Caco-2 (cell line): ENCODE data around the gene PIGQ. TPM values are rescaled to one million over a fixed set of nuclear protein-coding genes. Genes with fewer than 3 reads are reported as not detected.

Experiments used
- BruUV-seq: library from RNA; stranded (reverse); fragments of 400-500 nt; replicated peaks from 2 replicates; lab custom pipeline; 2021; lab: Mats Ljungman, UMichigan
- CTCF ChIA-PET: fragments of 300-600 bp; sonication (Branson Sonifier 250); formaldehyde crosslinking; loops from one replicate; lab custom pipeline; 2022; ENCODE audit warnings: antibody characterized with exemption; lab: Charles Lee
- POLR2A ChIA-PET: fragments of 300-600 bp; sonication (Branson Sonifier 250); formaldehyde crosslinking; loops from one replicate; lab custom pipeline; 2022; ENCODE audit warnings: antibody characterized with exemption; lab: Charles Lee
- DNase-seq, 2 experiments: peaks; one replicate each; pipeline versions ENCODE4 v3.0.0 to v3.0.0-alpha.2; 2020 to 2022
- H3K27me3 ChIP-seq: replicated peaks from 2 replicates; pipeline ENCODE4 v1.6.0; 2011; ENCODE audit warnings: low read length; ENCODE audit not compliant: control insufficient read depth, insufficient read depth
- H3K36me3 ChIP-seq: 2 replicates; pipeline ENCODE4 v1.5.1; 2011; ENCODE audit warnings: low read length; ENCODE audit not compliant: control insufficient read depth, insufficient read depth
- H3K4me1 ChIP-seq: fragments of 250-450 bp; sonication (Bioruptor Pico); 2 replicates; pipeline ENCODE4 v1.5.1; 2020; ENCODE audit warnings: mild to moderate bottlenecking
- H3K4me3 ChIP-seq: 2 replicates; pipeline ENCODE4 v1.5.1; 2011; ENCODE audit warnings: low read depth, mild to moderate bottlenecking, control low read depth, low read length
- H3K9me3 ChIP-seq: fragments of 250-450 bp; sonication (Bioruptor Pico); 2 replicates; pipeline ENCODE4 v1.5.1; 2020; ENCODE audit warnings: mild to moderate bottlenecking, moderate library complexity
- H3K27ac Mint-ChIP-seq: one replicate; pipeline ENCODE4 v1.8.0; 2022; ENCODE audit warnings: mixed read lengths; ENCODE audit not compliant: unreplicated experiment
- H3K27me3 Mint-ChIP-seq: one replicate; pipeline ENCODE4 v1.8.0; 2022; ENCODE audit warnings: mixed read lengths; ENCODE audit not compliant: insufficient read depth, unreplicated experiment
- H3K36me3 Mint-ChIP-seq: one replicate; pipeline ENCODE4 v1.8.0; 2022; ENCODE audit warnings: mild to moderate bottlenecking, mixed read lengths; ENCODE audit not compliant: insufficient read depth, unreplicated experiment
- H3K4me1 Mint-ChIP-seq: one replicate; pipeline ENCODE4 v1.8.0; 2022; ENCODE audit warnings: low read depth, mixed read lengths; ENCODE audit not compliant: unreplicated experiment
- H3K4me3 Mint-ChIP-seq: one replicate; pipeline ENCODE4 v1.8.0; 2022; ENCODE audit warnings: mild to moderate bottlenecking, moderate library complexity, mixed read lengths; ENCODE audit not compliant: unreplicated experiment
- H3K9me3 Mint-ChIP-seq: one replicate; pipeline ENCODE4 v1.8.0; 2022; ENCODE audit warnings: mixed read lengths; ENCODE audit not compliant: unreplicated experiment
- intact Hi-C: fragments of 100-400 bp; cut with micrococcal nuclease; formaldehyde crosslinking; loops from one replicate; pipeline ENCODE4 v1.10.0; 2022; ENCODE audit not compliant: unreplicated experiment
- total RNA-seq: library from RNA; stranded (reverse); gene quantifications from 2 replicates; pipeline ENCODE4 v1.2.3, GENCODE V29; 2022
- TF ChIP-seq, protein P1 (sequence below), 2 experiments: fragments of 200-600 bp in 1 of 2; IDR thresholded peaks; 1 replicate in 1 of 2; 2 replicates in 1 of 2; pipeline versions ENCODE4 v1.5.1 to v1.8.0; 2011 to 2022; ENCODE audit warnings: antibody characterized with exemption in 1 of 2, control low read depth in 1 of 2, inconsistent platforms in 1 of 2, low read depth in 1 of 2, low read length in 1 of 2, mild to moderate bottlenecking in 1 of 2, moderate library complexity in 1 of 2; ENCODE audit not compliant: insufficient read depth in 1 of 2, severe bottlenecking in 1 of 2, unreplicated experiment in 1 of 2

The PIGQ gene
- total RNA-seq, 1 experiment from 2014 or later = 45.8 TPM

DNA sequence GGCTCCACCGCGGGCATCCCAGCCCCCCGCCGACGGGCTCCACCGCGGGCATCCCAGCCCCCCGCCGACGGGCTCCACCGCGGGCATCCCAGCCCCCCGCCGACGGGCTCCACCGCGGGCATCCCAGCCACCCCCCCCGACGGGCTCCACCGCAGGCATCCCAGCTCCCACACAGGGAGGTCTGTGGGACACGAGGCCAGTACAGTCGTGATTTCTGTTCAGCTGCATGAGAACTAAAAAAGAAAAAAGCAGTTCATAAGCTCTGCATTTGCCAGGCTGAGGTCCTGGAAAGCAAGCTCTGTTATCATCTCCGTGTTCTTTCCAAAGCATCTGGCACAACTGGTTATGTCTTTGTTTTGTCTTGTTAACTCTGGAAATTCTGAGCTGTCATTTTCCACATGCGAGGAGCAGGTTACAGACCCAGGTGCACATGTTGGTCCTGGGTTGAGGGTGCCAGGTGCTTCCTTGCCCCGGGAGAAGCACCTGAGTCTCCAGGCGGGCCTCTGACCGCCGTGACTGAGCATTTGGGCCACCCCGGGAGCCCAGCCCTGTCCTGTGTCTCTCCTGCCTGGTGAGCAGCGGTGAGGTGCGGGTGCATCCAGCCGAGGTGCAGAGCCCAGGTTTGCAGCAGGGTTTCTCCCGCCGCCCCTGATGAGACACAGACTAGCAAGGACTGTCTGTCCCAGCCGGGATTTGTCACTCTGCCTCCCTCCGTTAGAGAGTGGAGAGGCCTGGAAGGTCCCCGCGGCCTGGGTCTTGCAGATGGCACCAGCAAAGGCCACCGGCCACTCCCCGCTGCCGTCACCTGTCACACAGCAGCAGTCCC is 51.1 kb downstream of the PIGQ start:
- POLR2A ChIA-PET = no interaction called here
- CTCF ChIA-PET = no interaction called here
- H3K36me3 Mint-ChIP-seq = peaks cover 5% of the 10 kb centered on the region
- TF ChIP-seq, protein P1, sequence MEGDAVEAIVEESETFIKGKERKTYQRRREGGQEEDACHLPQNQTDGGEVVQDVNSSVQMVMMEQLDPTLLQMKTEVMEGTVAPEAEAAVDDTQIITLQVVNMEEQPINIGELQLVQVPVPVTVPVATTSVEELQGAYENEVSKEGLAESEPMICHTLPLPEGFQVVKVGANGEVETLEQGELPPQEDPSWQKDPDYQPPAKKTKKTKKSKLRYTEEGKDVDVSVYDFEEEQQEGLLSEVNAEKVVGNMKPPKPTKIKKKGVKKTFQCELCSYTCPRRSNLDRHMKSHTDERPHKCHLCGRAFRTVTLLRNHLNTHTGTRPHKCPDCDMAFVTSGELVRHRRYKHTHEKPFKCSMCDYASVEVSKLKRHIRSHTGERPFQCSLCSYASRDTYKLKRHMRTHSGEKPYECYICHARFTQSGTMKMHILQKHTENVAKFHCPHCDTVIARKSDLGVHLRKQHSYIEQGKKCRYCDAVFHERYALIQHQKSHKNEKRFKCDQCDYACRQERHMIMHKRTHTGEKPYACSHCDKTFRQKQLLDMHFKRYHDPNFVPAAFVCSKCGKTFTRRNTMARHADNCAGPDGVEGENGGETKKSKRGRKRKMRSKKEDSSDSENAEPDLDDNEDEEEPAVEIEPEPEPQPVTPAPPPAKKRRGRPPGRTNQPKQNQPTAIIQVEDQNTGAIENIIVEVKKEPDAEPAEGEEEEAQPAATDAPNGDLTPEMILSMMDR (IDR thresholded peaks at IDR 0.05; ENCODE audit: insufficient read depth in 1 of 2, low read depth in 1 of 2, low read length in 1 of 2, severe bottlenecking in 1 of 2, unreplicated experiment in 1 of 2) = no peak
- Histone ChIP-seq H3K9me3 (no peaks in the 10 kb centered on the region), H3K4me1 (no peaks in the 10 kb centered on the region), H3K36me3 (no peaks in the 10 kb centered on the region), H3K27me3 (no peaks in the 10 kb centered on the region), H3K4me3 (no peak overlapping the region)
- BruUV-seq = no TSS peak
- intact Hi-C loops = no loop called here
- H3K27me3 Mint-ChIP-seq = no peaks in the 10 kb centered on the region
- no peak for DNase-seq
- H3K4me3 Mint-ChIP-seq = no peak overlapping the region
- H3K27ac Mint-ChIP-seq = no peak overlapping the region
- no peaks in the 10 kb centered on the region for H3K9me3 Mint-ChIP-seq
- H3K4me1 Mint-ChIP-seq = no peaks in the 10 kb centered on the region

DNA sequence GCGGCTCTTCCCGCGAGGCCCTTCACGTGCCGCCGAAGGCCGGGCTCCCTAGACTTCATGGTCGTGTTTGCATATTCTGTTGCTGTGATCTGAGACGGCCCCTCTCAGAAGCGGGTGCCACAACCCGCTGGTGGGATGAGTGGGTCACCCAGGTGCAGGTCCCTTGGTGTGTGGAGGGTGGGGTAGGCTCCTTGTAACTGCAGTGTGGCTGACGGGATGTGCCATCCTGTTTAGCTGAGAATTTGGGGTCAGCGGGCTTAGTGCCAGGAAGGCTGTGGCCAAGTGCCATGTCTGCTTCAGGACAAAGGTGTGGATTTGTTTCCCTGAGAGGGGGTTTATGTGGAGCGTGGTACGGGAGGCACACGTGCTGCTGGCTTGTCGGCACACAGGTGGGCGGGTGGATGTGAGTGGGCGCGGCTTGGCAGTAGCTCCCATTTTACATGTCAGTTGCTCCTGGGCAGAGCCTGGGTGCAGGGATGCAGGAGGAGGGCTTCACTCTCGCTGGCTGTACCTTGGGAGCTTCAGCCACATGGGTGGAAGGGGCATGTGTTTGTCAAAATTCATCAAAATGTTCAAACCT is 51.8 kb downstream of the PIGQ start:
- H3K9me3 ChIP-seq = no peaks in the 10 kb centered on the region
- CTCF ChIA-PET = no interaction called here
- H3K4me3 Mint-ChIP-seq = no peak overlapping the region
- no peak overlapping the region for H3K27ac Mint-ChIP-seq
- TF ChIP-seq, protein P1 (IDR thresholded peaks at IDR 0.05; ENCODE audit: insufficient read depth in 1 of 2, low read depth in 1 of 2, low read length in 1 of 2, severe bottlenecking in 1 of 2, unreplicated experiment in 1 of 2) = no peak
- H3K4me3 ChIP-seq = no peak overlapping the region
- no peak for DNase-seq
- no peaks in the 10 kb centered on the region for H3K4me1 Mint-ChIP-seq
- H3K36me3 Mint-ChIP-seq = peaks cover 5% of the 10 kb centered on the region
- no peaks in the 10 kb centered on the region for H3K36me3 ChIP-seq
- H3K27me3 Mint-ChIP-seq = no peaks in the 10 kb centered on the region
- no peaks in the 10 kb centered on the region for H3K27me3 ChIP-seq
- BruUV-seq = no TSS peak
- POLR2A ChIA-PET = no interaction called here
- H3K4me1 ChIP-seq = no peaks in the 10 kb centered on the region
- no peaks in the 10 kb centered on the region for H3K9me3 Mint-ChIP-seq
- intact Hi-C loops = no loop called here

DNA sequence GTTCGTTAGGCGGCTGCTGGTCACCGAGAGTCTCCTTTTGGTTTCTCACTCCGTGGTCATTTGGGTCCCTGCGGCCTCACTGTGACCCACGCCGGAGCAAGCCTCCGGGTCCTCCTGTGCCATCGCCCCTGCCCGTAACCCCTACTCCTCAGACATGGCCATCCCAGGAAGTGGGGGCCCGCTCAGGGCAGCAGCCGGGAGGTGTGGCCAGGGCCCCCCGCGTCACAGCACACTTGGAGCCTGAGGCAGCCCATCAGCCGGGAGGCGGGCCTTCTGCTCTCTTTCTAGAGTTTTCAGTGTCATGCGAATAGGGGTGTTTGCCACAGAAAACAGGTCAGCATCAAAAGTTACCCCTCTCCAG is 53.1 kb downstream of the PIGQ start:
- Mint-ChIP-seq H3K27ac (no peak overlapping the region), H3K4me3 (no peak overlapping the region), H3K9me3 (no peaks in the 10 kb centered on the region), H3K4me1 (no peaks in the 10 kb centered on the region), H3K27me3 (no peaks in the 10 kb centered on the region), H3K36me3 (peaks cover 10% of the 10 kb centered on the region)
- intact Hi-C loops = no loop called here
- CTCF ChIA-PET = no interaction called here
- no peaks in the 10 kb centered on the region for H3K4me1 ChIP-seq
- H3K36me3 ChIP-seq = no peaks in the 10 kb centered on the region
- H3K9me3 ChIP-seq = no peaks in the 10 kb centered on the region
- no peak for DNase-seq
- no TSS peak for BruUV-seq
- TF ChIP-seq, protein P1 (IDR thresholded peaks at IDR 0.05; ENCODE audit: insufficient read depth in 1 of 2, low read depth in 1 of 2, low read length in 1 of 2, severe bottlenecking in 1 of 2, unreplicated experiment in 1 of 2) = no peak
- no peaks in the 10 kb centered on the region for H3K27me3 ChIP-seq
- POLR2A ChIA-PET = no interaction called here
- no peak overlapping the region for H3K4me3 ChIP-seq
